ENCODE measurements around the gene GRM4. TPM values are rescaled to one million over a fixed set of nuclear protein-coding genes. Genes with fewer than 3 reads are reported as not detected.

The GRM4 gene
- total and polyA plus RNA-seq, 2 donors from 2014 or later, result not detected

- Histone ChIP-seq H3K9ac (ENCODE audit: low read length in 3 of 3) (no peak overlapping the region), H3K27me3 (ENCODE audit: control insufficient read depth, insufficient read depth, low read length) (no peaks in the 10 kb centered on the region), H3K9me3 (ENCODE audit: control insufficient read depth in 2 of 3, insufficient read depth in 1 of 3, low read length in 3 of 3) (no peaks in the 10 kb centered on the region), H3K4me1 (ENCODE audit: control insufficient read depth in 2 of 3, insufficient read depth in 2 of 3, low read depth in 1 of 3, low read length in 3 of 3) (no peaks in the 10 kb centered on the region), H3K4me3 (ENCODE audit: low read length in 3 of 3) (no peak overlapping the region), H3K27ac (ENCODE audit: low read depth in 2 of 2, low read length in 2 of 2) (no peak overlapping the region), H3K36me3 (ENCODE audit: control insufficient read depth in 2 of 3, insufficient read depth in 3 of 3, low read length in 3 of 3) (no peaks in the 10 kb centered on the region)
- DNase-seq (no peak), FAIRE-seq (no peak)
- intact Hi-C loops (cut with DNase I), result no loop called here
- TF ChIP-seq CTCF (IDR thresholded peaks at IDR 0.05; ENCODE audit: borderline replicate concordance, extremely low read depth, insufficient read depth), result no peak
These were observed 45.1 kb downstream of the GRM4 start for GRCh38 chr6:34100788-34101187.

GRCh38 chr6:34099878-34100277 is 46.0 kb downstream of the GRM4 start:
- FAIRE-seq, result no peak
- no peak overlapping the region for H3K27ac ChIP-seq (ENCODE audit: low read depth in 2 of 2, low read length in 2 of 2)
- TF ChIP-seq CTCF (IDR thresholded peaks at IDR 0.05; ENCODE audit: borderline replicate concordance, extremely low read depth, insufficient read depth), result no peak
- H3K36me3 ChIP-seq (ENCODE audit: control insufficient read depth in 2 of 3, insufficient read depth in 3 of 3, low read length in 3 of 3), result no peaks in the 10 kb centered on the region
- H3K9ac ChIP-seq (ENCODE audit: low read length in 3 of 3), result no peak overlapping the region
- H3K4me1 ChIP-seq (ENCODE audit: control insufficient read depth in 2 of 3, insufficient read depth in 2 of 3, low read depth in 1 of 3, low read length in 3 of 3), result no peaks in the 10 kb centered on the region
- no peak for DNase-seq
- H3K27me3 ChIP-seq (ENCODE audit: control insufficient read depth, insufficient read depth, low read length), result no peaks in the 10 kb centered on the region
- H3K9me3 ChIP-seq (ENCODE audit: control insufficient read depth in 2 of 3, insufficient read depth in 1 of 3, low read length in 3 of 3), result no peaks in the 10 kb centered on the region
- no peak overlapping the region for H3K4me3 ChIP-seq (ENCODE audit: low read length in 3 of 3)
- intact Hi-C loops (cut with DNase I), result no loop called here

- Histone ChIP-seq H3K36me3 (ENCODE audit: control insufficient read depth in 2 of 3, insufficient read depth in 3 of 3, low read length in 3 of 3) (no peaks in the 10 kb centered on the region), H3K27ac (ENCODE audit: low read depth in 2 of 2, low read length in 2 of 2) (no peak overlapping the region), H3K4me1 (ENCODE audit: control insufficient read depth in 2 of 3, insufficient read depth in 2 of 3, low read depth in 1 of 3, low read length in 3 of 3) (no peaks in the 10 kb centered on the region), H3K9ac (ENCODE audit: low read length in 3 of 3) (no peak overlapping the region), H3K27me3 (ENCODE audit: control insufficient read depth, insufficient read depth, low read length) (no peaks in the 10 kb centered on the region), H3K9me3 (ENCODE audit: control insufficient read depth in 2 of 3, insufficient read depth in 1 of 3, low read length in 3 of 3) (no peaks in the 10 kb centered on the region), H3K4me3 (ENCODE audit: low read length in 3 of 3) (no peak overlapping the region)
- FAIRE-seq (no peak), DNase-seq (peak in 3 of 5 donors; percentile 29 to 37 (median 29))
- intact Hi-C loops (cut with DNase I), result no loop called here
- no peak for TF ChIP-seq CTCF (IDR thresholded peaks at IDR 0.05; ENCODE audit: borderline replicate concordance, extremely low read depth, insufficient read depth)
These were observed 47.6 kb downstream of the GRM4 start for GRCh38 chr6:34098045-34098936.
